ENCODE results near the gene SRSF5. TPM values are rescaled to one million over a fixed set of nuclear protein-coding genes. Genes with fewer than 3 reads are reported as not detected.
A peak's percentile ranks its signal among the peaks of the same experiment; 100 is the strongest.

Gene SRSF5
- total and polyA plus RNA-seq, 2 of the 13 experiments (the other 11 are each of a cell fraction or from before 2014, with no cell fraction given) = 189 to 277 TPM

DNA sequence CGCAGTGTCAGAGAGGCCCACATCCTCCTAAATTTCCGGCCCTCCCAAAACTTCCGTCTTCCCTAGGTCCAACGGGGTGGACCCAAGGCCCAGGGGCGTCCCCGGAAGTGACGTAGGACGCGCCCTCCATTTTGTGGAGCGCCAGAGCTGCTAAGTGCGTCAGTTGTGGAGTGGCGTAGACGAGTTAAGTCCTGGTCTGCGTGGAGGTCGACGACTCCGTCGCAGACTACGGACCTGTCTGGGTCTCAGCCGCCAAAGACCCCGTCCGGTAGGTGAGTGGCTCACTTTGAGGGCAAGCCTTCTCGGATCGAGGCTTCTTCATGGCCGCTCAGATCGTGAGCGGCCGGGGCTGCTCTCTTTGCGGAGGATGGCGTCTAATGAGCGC is at the start of gene SRSF5 (continued):
- TF ChIP-seq, protein P1, sequence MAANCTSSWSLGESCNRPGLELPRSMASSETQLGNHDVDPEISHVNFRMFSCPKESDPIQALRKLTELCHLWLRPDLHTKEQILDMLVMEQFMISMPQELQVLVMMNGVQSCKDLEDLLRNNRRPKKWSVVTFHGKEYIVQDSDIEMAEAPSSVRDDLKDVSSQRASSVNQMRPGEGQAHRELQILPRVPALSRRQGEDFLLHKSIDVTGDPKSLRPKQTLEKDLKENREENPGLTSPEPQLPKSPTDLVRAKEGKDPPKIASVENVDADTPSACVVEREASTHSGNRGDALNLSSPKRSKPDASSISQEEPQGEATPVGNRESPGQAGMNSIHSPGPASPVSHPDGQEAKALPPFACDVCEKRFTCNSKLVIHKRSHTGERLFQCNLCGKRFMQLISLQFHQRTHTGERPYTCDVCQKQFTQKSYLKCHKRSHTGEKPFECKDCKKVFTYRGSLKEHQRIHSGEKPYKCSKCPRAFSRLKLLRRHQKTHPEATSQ (CRISPR knock-in tag; IDR thresholded peaks at IDR 0.05; ENCODE audit: borderline replicate concordance) = peak; percentile 57; the same call in 1 of the 2 replicates
- TF ChIP-seq GTF2F1 (IDR thresholded peaks at IDR 0.05; ENCODE audit: low read length) = peak; percentile 55; the same call in 1 of the 2 replicates
- TF ChIP-seq ZNF562 (CRISPR knock-in tag; IDR thresholded peaks at IDR 0.05; ENCODE audit: borderline replicate concordance) = no peak
- no peak for TF ChIP-seq SIN3B (IDR thresholded peaks at IDR 0.05; ENCODE audit: low read length)
- peak; percentile 18; the same call in 1 of the 2 replicates for TF ChIP-seq SMYD3 (CRISPR knock-in tag; IDR thresholded peaks at IDR 0.05)
- no peak for TF ChIP-seq MATR3 (CRISPR knock-in tag; IDR thresholded peaks at IDR 0.05)
- TF ChIP-seq KLF6 (CRISPR knock-in tag; IDR thresholded peaks at IDR 0.05) = 0 out of 2 replicates have a peak, but pooled peaks have one; percentile 19
- TF ChIP-seq TSC22D2 (CRISPR knock-in tag; IDR thresholded peaks at IDR 0.05; ENCODE audit: borderline replicate concordance) = peak; percentile 19; the same call in 1 of the 2 replicates
- TF ChIP-seq ZC3H13 (CRISPR knock-in tag; IDR thresholded peaks at IDR 0.05) = peak; percentile 72
- peak; percentile 92 for TF ChIP-seq SALL1 (CRISPR knock-in tag; IDR thresholded peaks at IDR 0.05)
- TF ChIP-seq ZNF484 (CRISPR knock-in tag; IDR thresholded peaks at IDR 0.05; ENCODE audit: borderline replicate concordance, low read depth) = no peak
- TF ChIP-seq BRCA1 (CRISPR knock-in tag; IDR thresholded peaks at IDR 0.05) = peak; percentile 89
- TF ChIP-seq ZNF777 (CRISPR knock-in tag; IDR thresholded peaks at IDR 0.05) = peak; percentile 49; the same call in 1 of the 2 replicates
- TF ChIP-seq, protein P2, sequence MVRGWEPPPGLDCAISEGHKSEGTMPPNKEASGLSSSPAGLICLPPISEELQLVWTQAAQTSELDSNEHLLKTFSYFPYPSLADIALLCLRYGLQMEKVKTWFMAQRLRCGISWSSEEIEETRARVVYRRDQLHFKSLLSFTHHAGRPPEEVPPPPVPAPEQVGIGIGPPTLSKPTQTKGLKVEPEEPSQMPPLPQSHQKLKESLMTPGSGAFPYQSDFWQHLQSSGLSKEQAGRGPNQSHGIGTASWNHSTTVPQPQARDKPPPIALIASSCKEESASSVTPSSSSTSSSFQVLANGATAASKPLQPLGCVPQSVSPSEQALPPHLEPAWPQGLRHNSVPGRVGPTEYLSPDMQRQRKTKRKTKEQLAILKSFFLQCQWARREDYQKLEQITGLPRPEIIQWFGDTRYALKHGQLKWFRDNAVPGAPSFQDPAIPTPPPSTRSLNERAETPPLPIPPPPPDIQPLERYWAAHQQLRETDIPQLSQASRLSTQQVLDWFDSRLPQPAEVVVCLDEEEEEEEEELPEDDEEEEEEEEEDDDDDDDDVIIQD (CRISPR knock-in tag; IDR thresholded peaks at IDR 0.05; ENCODE audit: low read depth) = peak; percentile 65
- 0 out of 2 replicates have a peak, but pooled peaks have one; percentile 27 for TF ChIP-seq ZNF557 (CRISPR knock-in tag; IDR thresholded peaks at IDR 0.05)
- TF ChIP-seq ZNF234 (CRISPR knock-in tag; conservative IDR thresholded peaks at IDR 0.05) = no peak
- peak; percentile 100 for TF ChIP-seq POLR2AphosphoS5 (IDR thresholded peaks at IDR 0.05; ENCODE audit: low read depth, low read length)
- TF ChIP-seq, protein P3, sequence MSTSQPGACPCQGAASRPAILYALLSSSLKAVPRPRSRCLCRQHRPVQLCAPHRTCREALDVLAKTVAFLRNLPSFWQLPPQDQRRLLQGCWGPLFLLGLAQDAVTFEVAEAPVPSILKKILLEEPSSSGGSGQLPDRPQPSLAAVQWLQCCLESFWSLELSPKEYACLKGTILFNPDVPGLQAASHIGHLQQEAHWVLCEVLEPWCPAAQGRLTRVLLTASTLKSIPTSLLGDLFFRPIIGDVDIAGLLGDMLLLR (CRISPR knock-in tag; IDR thresholded peaks at IDR 0.05) = peak; percentile 55; the same call in 1 of the 2 replicates
- TF ChIP-seq, protein P4, sequence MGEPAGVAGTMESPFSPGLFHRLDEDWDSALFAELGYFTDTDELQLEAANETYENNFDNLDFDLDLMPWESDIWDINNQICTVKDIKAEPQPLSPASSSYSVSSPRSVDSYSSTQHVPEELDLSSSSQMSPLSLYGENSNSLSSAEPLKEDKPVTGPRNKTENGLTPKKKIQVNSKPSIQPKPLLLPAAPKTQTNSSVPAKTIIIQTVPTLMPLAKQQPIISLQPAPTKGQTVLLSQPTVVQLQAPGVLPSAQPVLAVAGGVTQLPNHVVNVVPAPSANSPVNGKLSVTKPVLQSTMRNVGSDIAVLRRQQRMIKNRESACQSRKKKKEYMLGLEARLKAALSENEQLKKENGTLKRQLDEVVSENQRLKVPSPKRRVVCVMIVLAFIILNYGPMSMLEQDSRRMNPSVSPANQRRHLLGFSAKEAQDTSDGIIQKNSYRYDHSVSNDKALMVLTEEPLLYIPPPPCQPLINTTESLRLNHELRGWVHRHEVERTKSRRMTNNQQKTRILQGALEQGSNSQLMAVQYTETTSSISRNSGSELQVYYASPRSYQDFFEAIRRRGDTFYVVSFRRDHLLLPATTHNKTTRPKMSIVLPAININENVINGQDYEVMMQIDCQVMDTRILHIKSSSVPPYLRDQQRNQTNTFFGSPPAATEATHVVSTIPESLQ (CRISPR knock-in tag; conservative IDR thresholded peaks at IDR 0.05) = peak; percentile 22; the same call in 1 of the 2 replicates
- TF ChIP-seq ZNF614 (CRISPR knock-in tag; IDR thresholded peaks at IDR 0.05; ENCODE audit: borderline replicate concordance) = peak; percentile 71; the same call in 1 of the 2 replicates
- 0 out of 4 replicates have a peak, but pooled peaks of 1 of the 2 experiments have one; percentile 8 for TF ChIP-seq NR2F1 (CRISPR knock-in tag; IDR thresholded peaks at IDR 0.05)

Measured in HepG2 (cell line).